Keratinocyte (primary cell): Measurements from ENCODE around the gene OR51F2.

Experiments
- CTCF ChIP-seq, 3 experiments: IDR thresholded peaks in 1 of 3; conservative IDR thresholded peaks in 1 of 3; optimal IDR thresholded peaks in 1 of 3; 2 replicates in 2 of 3; 3 replicates in 1 of 3; pipeline versions ENCODE3 to v1.5.1; 2011; ENCODE audit warnings: low read length in 3 of 3, mild to moderate bottlenecking in 3 of 3, moderate library complexity in 2 of 3, control low read depth in 1 of 3, inconsistent platforms in 1 of 3; ENCODE audit not compliant: insufficient read depth in 2 of 3; ENCODE audit errors: extremely low read depth in 1 of 3
- EZH2 ChIP-seq: IDR thresholded peaks from one replicate; pipeline ENCODE4 v1.6.1; 2012; ENCODE audit warnings: inconsistent platforms, mild to moderate bottlenecking, low read length, moderate library complexity

DNA sequence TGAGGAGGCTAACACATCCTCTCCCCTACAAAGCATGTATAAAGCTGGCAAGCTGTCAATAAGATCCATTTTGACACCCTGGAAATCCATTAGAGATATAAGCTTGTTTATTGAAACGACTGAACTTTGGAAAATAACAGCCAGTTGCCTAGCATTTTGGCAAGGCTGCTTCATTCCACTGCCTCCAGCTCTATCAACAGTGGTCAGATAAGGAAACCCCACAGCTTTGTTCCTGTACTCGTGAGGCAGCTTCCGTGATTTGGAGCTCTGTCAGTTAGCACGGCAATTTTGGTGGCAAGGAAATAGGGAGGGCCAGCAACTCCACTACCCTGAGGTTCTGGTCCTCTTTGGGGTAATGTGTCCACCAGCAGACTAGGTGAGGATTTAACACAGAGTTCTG is 29.9 kb downstream of the OR51F2 start:
- TF ChIP-seq CTCF (optimal IDR thresholded peaks at IDR 0.05 in 1 of 3, IDR thresholded peaks at IDR 0.05 in 1 of 3, conservative IDR thresholded peaks at IDR 0.05 in 1 of 3; ENCODE audit: extremely low read depth in 1 of 3, insufficient read depth in 2 of 3, low read length in 3 of 3): no peak
- no peak for TF ChIP-seq EZH2
